ENCODE results near the gene RBM4. TPM values are rescaled to one million over a fixed set of nuclear protein-coding genes. Genes with fewer than 3 reads are reported as not detected.

The RBM4 gene
- total and polyA plus RNA-seq, 9 of the 15 experiments (the other 6 are each of a cell fraction or from before 2014, with no cell fraction given), result 81.6 to 233 (median 122) TPM

DNA sequence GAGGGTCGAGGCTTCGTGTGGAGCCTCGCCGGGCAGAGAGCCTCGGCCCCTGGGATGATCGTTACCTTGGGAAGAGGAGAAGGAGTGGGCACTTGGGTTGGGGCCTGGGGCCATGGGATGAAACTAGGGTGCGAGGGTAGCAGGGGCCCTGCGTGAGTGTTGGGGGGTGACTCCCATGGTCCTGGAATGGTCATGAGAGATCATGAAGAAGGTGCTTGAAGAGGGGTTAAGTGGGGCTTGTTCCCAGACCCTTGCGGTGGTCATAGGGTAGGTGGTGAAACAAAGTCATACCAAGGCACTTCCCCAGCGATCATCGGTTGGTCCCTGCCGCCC lies 45.2 kb upstream of the RBM4 start (continued):
- TF ChIP-seq ZNF263 (CRISPR knock-in tag; IDR thresholded peaks at IDR 0.05; ENCODE audit: borderline replicate concordance) (no peak; the same call in 1 of the 2 replicates), NKRF (IDR thresholded peaks at IDR 0.05; ENCODE audit: borderline replicate concordance) (peak; percentile 42; the same call in 1 of the 2 replicates), ELF1 (tag; IDR thresholded peaks at IDR 0.05) (no peak), MTA2 (IDR thresholded peaks at IDR 0.05; ENCODE audit: low read depth) (no peak), NEUROD1 (IDR thresholded peaks at IDR 0.05; ENCODE audit: borderline replicate concordance, low read depth, low read length, partially characterized antibody) (peak; percentile 3), E2F3 (CRISPR knock-in tag; IDR thresholded peaks at IDR 0.05) (no peak), PRDM10 (IDR thresholded peaks at IDR 0.05; ENCODE audit: partially characterized antibody) (peak; percentile 98), JUNB (CRISPR knock-in tag; conservative IDR thresholded peaks at IDR 0.05) (no peak), SMAD4 (CRISPR knock-in tag; conservative IDR thresholded peaks at IDR 0.05) (no peak), PHF20 (IDR thresholded peaks at IDR 0.05; ENCODE audit: partially characterized antibody) (peak; percentile 83), ZNF444 (CRISPR knock-in tag; IDR thresholded peaks at IDR 0.05) (0 out of 2 replicates have a peak, but pooled peaks have one; percentile 34), DMBX1 (CRISPR knock-in tag; IDR thresholded peaks at IDR 0.05; ENCODE audit: borderline replicate concordance) (no peak)
